ENCODE measurements around the gene PDX1.

Gene PDX1

GRCh38 chr13:27919934-27920676, at the start of gene PDX1:
Gene PDX1, plus strand, starts transcription at chr13:27920000. Its CDS starts 139 bp downstream, at chr13:27920139.
- no peak for DNase-seq

GRCh38 chr13:27878274-27878673, 41.5 kb upstream of the PDX1 start:
- no peak for DNase-seq

GRCh38 chr13:27889471-27889870, 30.3 kb upstream of the PDX1 start:
- no peak for DNase-seq

GRCh38 chr13:27896726-27897125, 23.1 kb upstream of the PDX1 start:
- no peak for DNase-seq

GRCh38 chr13:27904719-27905118, 15.1 kb upstream of the PDX1 start:
- DNase-seq, result no peak

- DNase-seq, result no peak
These were observed 14.2 kb upstream of the PDX1 start for GRCh38 chr13:27905650-27906049.

- DNase-seq, result no peak
These were observed 12.5 kb upstream of the PDX1 start for GRCh38 chr13:27907121-27907787.

GRCh38 chr13:27909378-27909777, 10.4 kb upstream of the PDX1 start:
- DNase-seq, result no peak

GRCh38 chr13:27911521-27911920, 8.3 kb upstream of the PDX1 start:
- no peak for DNase-seq

- no peak for DNase-seq
These were observed 6.6 kb upstream of the PDX1 start for GRCh38 chr13:27913160-27913559.

GRCh38 chr13:27915301-27916207, 4.2 kb upstream of the PDX1 start:
- no peak for DNase-seq

- DNase-seq, result no peak
These were observed 2.5 kb upstream of the PDX1 start for GRCh38 chr13:27917121-27917947.

- no peak for DNase-seq
These were observed 1.5 kb upstream of the PDX1 start for GRCh38 chr13:27918041-27918917.

GRCh38 chr13:27918918-27919658, 712 bp upstream of the PDX1 start:
- DNase-seq, result no peak

GRCh38 chr13:27919659-27919933, 204 bp upstream of the PDX1 start:
- no peak for DNase-seq

GRCh38 chr13:27920677-27921420, 1.0 kb downstream of the PDX1 start:
- DNase-seq, result no peak

GRCh38 chr13:27921421-27921960, 1.7 kb downstream of the PDX1 start:
- no peak for DNase-seq

GRCh38 chr13:27921961-27922882, 2.4 kb downstream of the PDX1 start:
- no peak for DNase-seq
